PC-3 (cell line): ENCODE results near the gene NR4A3. TPM values are rescaled to one million over a fixed set of nuclear protein-coding genes. Genes with fewer than 3 reads are reported as not detected.

Experiments
- ATAC-seq: fragments of 200-7000 bp; cut with Tn5 transposase; 2 replicates; pipeline ENCODE4 v1.9.1; 2020; ENCODE audit warnings: mild to moderate bottlenecking, moderate library complexity
- BruUV-seq: library from RNA; stranded (reverse); fragments of 400-500 nt; replicated peaks from 2 replicates; lab custom pipeline; 2021; lab: Mats Ljungman, UMichigan
- CTCF ChIA-PET: fragments of 300-600 bp; sonication (Branson Sonifier 250); formaldehyde crosslinking; loops from one replicate; lab custom pipeline; 2022; ENCODE audit warnings: antibody characterized with exemption; lab: Charles Lee
- POLR2A ChIA-PET: fragments of 300-600 bp; sonication (Branson Sonifier 250); formaldehyde crosslinking; loops from one replicate; lab custom pipeline; 2022; ENCODE audit warnings: antibody characterized with exemption; ENCODE audit not compliant: unreplicated experiment; lab: Charles Lee
- DNase-seq: peaks from one replicate; pipeline ENCODE4 v3.0.0-alpha.2; 2015
- H2AFZ ChIP-seq: fragments of 300-600 bp; sonication (generic); 2 replicates; pipeline ENCODE4 v1.6.0; 2016; ENCODE audit warnings: antibody characterized with exemption, low read length
- H3F3A ChIP-seq: fragments of 300-600 bp; sonication (generic); one replicate; pipeline ENCODE4 v1.6.0; 2017; ENCODE audit warnings: antibody characterized with exemption, low read length, control low read depth, mild to moderate bottlenecking; ENCODE audit not compliant: unreplicated experiment
- H3K27ac ChIP-seq: fragments of 300-600 bp; sonication (generic); 2 replicates; pipeline ENCODE4 v1.5.1; 2016; ENCODE audit warnings: mild to moderate bottlenecking, low read length
- H3K27me3 ChIP-seq: fragments of 300-600 bp; sonication (generic); 2 replicates; pipeline ENCODE4 v1.6.1; 2016; ENCODE audit warnings: low read length, mixed read lengths
- H3K36me3 ChIP-seq: fragments of 300-600 bp; sonication (generic); 2 replicates; pipeline ENCODE4 v1.6.1; 2016; ENCODE audit warnings: low read depth, mixed run types, low read length, mixed read lengths
- H3K4me1 ChIP-seq: fragments of 300-600 bp; sonication (generic); 2 replicates; pipeline ENCODE4 v1.5.1; 2016; ENCODE audit warnings: low read length; ENCODE audit not compliant: insufficient read depth
- H3K4me2 ChIP-seq: fragments of 300-600 bp; sonication (generic); 2 replicates; pipeline ENCODE4 v1.6.0; 2016; ENCODE audit warnings: low read length
- H3K4me3 ChIP-seq: fragments of 300-600 bp; sonication (generic); 2 replicates; pipeline ENCODE4 v1.5.1; 2016; ENCODE audit warnings: mild to moderate bottlenecking, low read length, mixed read lengths
- H3K79me2 ChIP-seq: fragments of 300-600 bp; sonication (generic); 2 replicates; pipeline ENCODE4 v1.6.1; 2017; ENCODE audit warnings: low read length, mixed read lengths
- H3K9ac ChIP-seq: fragments of 300-600 bp; sonication (generic); 2 replicates; pipeline ENCODE4 v1.6.0; 2016; ENCODE audit warnings: mild to moderate bottlenecking, low read length
- H3K9me2 ChIP-seq: fragments of 300-600 bp; sonication (generic); replicated peaks from 2 replicates; pipeline ENCODE4 v1.6.1; 2016; ENCODE audit warnings: mixed run types, low read length, mixed read lengths
- H3K9me3 ChIP-seq: fragments of 300-600 bp; sonication (generic); 2 replicates; pipeline ENCODE4 v1.6.1; 2016; ENCODE audit warnings: low read length, mixed read lengths
- H4K20me1 ChIP-seq: fragments of 300-600 bp; sonication (generic); 2 replicates; pipeline ENCODE4 v1.6.1; 2016; ENCODE audit warnings: low read length, mixed read lengths
- EZH2 ChIP-seq: fragments of 300-600 bp; sonication (generic); IDR thresholded peaks from one replicate; pipeline ENCODE4 v1.6.1; 2017; ENCODE audit warnings: antibody characterized with exemption, mild to moderate bottlenecking, low read length; ENCODE audit not compliant: unreplicated experiment
- EZH2phosphoT487 ChIP-seq: fragments of 300-600 bp; sonication (generic); IDR thresholded peaks from 2 replicates; pipeline ENCODE4 v1.6.1; 2018; ENCODE audit warnings: mild to moderate bottlenecking, antibody characterized with exemption, low read length, borderline replicate concordance
- intact Hi-C: fragments of 100-400 bp; cut with micrococcal nuclease; formaldehyde crosslinking; loops from 2 replicates; pipeline ENCODE4 v1.9.0; 2023
- total RNA-seq: library from RNA; depleted of rRNA; stranded (reverse); fragments of >200 nt; gene quantifications from 2 replicates; pipeline ENCODE4 v1.2.3, GENCODE V29; 2014
- TF ChIP-seq, protein P1 (sequence below): fragments of 300-600 bp; sonication (generic); conservative IDR thresholded peaks from 2 replicates; pipeline ENCODE4 v1.5.1; 2017; ENCODE audit warnings: antibody characterized with exemption, low read depth, mild to moderate bottlenecking, low read length

The NR4A3 gene
- total RNA-seq, 1 experiment from 2014 or later, result 0.77 TPM

DNA sequence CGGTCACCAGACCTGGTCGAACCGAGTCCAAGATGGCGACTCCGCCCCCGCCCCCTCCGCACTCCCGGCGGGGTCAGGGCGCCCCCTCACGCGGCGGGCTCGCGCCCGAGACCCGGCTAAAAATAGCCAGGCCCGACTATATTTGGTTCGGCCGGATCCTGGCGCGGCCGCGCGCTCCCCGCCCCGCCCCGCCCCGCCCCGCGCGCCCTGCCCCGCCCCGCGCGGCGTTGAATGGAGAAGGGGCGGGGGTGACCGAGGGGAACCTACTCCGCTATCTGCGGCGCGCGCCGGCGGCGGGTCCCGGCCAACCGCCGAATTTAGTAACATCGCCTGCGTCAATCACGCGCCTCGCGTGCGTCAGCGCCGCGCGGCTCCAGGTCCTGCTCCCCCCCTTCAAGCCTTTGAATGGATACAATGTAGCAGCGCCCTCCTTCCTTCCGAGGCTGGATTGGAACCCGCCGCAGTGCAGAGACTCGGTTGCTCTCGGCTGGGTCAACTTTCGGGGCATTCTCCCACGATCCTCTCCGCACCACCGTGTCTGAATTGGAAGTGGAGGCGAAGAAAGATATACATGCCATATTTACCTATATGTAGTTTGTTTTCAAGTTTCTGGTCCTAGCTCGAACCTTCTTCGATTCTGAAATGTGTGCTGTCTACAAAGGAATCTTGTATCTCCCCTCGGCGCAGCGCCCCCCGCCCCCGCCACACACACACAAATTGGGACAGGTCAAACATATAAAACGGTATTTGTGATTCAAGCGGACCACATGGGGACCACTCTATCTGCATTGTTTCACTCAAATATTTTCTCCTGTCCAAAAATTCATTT lies 1.6 kb upstream of the NR4A3 start:
- H4K20me1 ChIP-seq, result no peaks in the 10 kb centered on the region
- intact Hi-C loops, result loop anchor here (5.0 to 10.0 kb wide), 5 partner anchors 47 to 607 kb away; partner anchors contain the start of genes ALG2, MSANTD3 and SEC61B
- ATAC-seq (peak; percentile 35), DNase-seq (peak; percentile 84)
- H3K4me1 ChIP-seq, result peaks cover 12% of the 10 kb centered on the region; the same call in 1 of the 2 replicates
- H3K36me3 ChIP-seq, result no peaks in the 10 kb centered on the region
- H3K4me3 ChIP-seq, result peak overlapping the region; percentile 89
- TF ChIP-seq, protein P1, sequence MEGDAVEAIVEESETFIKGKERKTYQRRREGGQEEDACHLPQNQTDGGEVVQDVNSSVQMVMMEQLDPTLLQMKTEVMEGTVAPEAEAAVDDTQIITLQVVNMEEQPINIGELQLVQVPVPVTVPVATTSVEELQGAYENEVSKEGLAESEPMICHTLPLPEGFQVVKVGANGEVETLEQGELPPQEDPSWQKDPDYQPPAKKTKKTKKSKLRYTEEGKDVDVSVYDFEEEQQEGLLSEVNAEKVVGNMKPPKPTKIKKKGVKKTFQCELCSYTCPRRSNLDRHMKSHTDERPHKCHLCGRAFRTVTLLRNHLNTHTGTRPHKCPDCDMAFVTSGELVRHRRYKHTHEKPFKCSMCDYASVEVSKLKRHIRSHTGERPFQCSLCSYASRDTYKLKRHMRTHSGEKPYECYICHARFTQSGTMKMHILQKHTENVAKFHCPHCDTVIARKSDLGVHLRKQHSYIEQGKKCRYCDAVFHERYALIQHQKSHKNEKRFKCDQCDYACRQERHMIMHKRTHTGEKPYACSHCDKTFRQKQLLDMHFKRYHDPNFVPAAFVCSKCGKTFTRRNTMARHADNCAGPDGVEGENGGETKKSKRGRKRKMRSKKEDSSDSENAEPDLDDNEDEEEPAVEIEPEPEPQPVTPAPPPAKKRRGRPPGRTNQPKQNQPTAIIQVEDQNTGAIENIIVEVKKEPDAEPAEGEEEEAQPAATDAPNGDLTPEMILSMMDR, result 0 out of 2 replicates have a peak, but pooled peaks have one; percentile 17
- TF ChIP-seq EZH2phosphoT487, result no peak
- H3K4me2 ChIP-seq, result peak overlapping the region; percentile 95
- ChIA-PET CTCF (interaction anchor here (0.6 kb wide), 1 partner anchor 175 kb away, joined by 4 read pairs; no protein-coding TSS in a partner anchor), POLR2A (no interaction called here)
- H3K9me3 ChIP-seq, result no peaks in the 10 kb centered on the region
- peak overlapping the region; percentile 90 for H2AFZ ChIP-seq
- no peaks in the 10 kb centered on the region for H3F3A ChIP-seq
- peak overlapping the region; percentile 75 for H3K27ac ChIP-seq
- peaks cover 8% of the 10 kb centered on the region for H3K79me2 ChIP-seq
- H3K9ac ChIP-seq, result peak overlapping the region; percentile 94
- BruUV-seq, result no TSS peak
- H3K27me3 ChIP-seq, result no peaks in the 10 kb centered on the region
- no peaks in the 10 kb centered on the region for H3K9me2 ChIP-seq

DNA sequence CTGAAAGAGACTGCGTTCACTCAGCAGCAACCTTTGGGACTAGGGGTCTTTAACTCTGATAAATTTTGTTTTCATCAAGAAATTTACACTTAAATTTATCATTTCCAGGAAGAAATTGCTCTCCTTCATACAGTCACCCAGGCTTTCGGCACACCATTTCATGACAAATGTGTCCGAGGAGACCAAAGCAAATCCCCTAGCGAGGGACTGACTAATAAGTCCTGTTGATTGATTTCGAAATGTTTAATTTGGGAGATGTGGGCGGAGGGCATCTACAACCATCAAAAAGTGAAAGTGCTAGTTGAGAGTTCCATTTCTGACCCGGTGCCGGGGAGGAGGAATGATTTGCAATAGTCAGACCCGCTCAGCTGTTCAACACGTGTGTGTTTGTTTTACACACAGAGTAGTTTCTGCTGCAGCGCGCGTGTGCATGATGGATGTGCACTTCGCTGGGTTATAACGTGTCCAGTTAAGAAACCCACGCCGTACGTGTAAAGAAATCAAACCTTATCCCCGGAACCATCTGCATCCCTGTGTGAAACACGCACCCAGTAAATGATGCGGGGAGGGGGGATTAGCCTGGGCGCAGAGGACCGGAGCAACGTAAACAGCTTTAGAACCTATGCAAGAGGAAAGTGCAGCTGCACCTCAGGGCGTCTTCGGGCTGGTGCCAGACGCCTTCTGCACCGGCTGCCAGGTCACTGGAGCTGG lies 845 bp upstream of the NR4A3 start:
- no peaks in the 10 kb centered on the region for H4K20me1 ChIP-seq
- H3K9me2 ChIP-seq, result no peaks in the 10 kb centered on the region
- intact Hi-C loops, result loop anchor here (5.0 kb wide), 4 partner anchors 46 to 606 kb away; partner anchors contain the start of genes ALG2, MSANTD3 and SEC61B
- H3K4me1 ChIP-seq, result peaks cover 12% of the 10 kb centered on the region; the same call in 1 of the 2 replicates
- H3K36me3 ChIP-seq, result no peaks in the 10 kb centered on the region
- ChIA-PET POLR2A (no interaction called here), CTCF (interaction anchor here (0.6 kb wide), 1 partner anchor 174 kb away, joined by 4 read pairs; no protein-coding TSS in a partner anchor)
- peaks cover 8% of the 10 kb centered on the region for H3K79me2 ChIP-seq
- H3K9ac ChIP-seq, result peak overlapping the region; percentile 51
- peak overlapping the region; percentile 46 for H3K27ac ChIP-seq
- no TSS peak for BruUV-seq
- no peaks in the 10 kb centered on the region for H3K27me3 ChIP-seq
- no peaks in the 10 kb centered on the region for H3K9me3 ChIP-seq
- H3K4me3 ChIP-seq, result peak overlapping the region; percentile 82
- no peak for TF ChIP-seq EZH2phosphoT487
- DNase-seq (peak; percentile 39), ATAC-seq (peak; percentile 4; the same call in 1 of the 2 replicates)
- H2AFZ ChIP-seq, result peak overlapping the region; percentile 90
- H3K4me2 ChIP-seq, result peak overlapping the region; percentile 91
- no peaks in the 10 kb centered on the region for H3F3A ChIP-seq

DNA sequence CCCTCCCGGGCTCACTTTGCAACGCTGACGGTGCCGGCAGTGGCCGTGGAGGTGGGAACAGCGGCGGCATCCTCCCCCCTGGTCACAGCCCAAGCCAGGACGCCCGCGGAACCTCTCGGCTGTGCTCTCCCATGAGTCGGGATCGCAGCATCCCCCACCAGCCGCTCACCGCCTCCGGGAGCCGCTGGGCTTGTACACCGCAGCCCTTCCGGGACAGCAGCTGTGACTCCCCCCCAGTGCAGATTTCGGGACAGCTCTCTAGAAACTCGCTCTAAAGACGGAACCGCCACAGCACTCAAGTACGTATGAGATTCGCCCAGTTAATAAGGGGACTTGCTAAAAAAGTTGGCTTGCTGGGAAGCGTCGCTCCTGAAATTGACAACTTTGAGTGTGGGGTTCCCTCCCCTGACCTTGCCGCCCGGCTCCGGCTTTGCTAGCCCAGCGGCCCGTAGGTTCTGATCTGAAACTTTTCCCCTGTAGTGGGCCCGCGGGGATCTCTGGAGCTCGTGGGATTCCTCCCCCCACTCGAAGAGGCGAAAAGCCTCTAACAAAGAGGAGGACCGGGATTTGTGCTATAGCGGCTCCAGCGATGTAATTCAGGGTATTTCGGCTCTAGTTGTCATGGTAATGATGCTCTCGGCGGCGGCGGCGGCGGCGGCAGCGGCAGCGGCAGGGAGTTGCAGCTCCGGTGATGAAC lies 572 bp downstream of the NR4A3 start:
- Histone ChIP-seq H4K20me1 (no peaks in the 10 kb centered on the region), H3K27ac (no peak overlapping the region), H3K9me3 (no peaks in the 10 kb centered on the region), H2AFZ (peak overlapping the region; percentile 90), H3K79me2 (peaks cover 8% of the 10 kb centered on the region), H3K4me3 (peak overlapping the region; percentile 82), H3K36me3 (no peaks in the 10 kb centered on the region), H3F3A (no peaks in the 10 kb centered on the region), H3K4me1 (peaks cover 12% of the 10 kb centered on the region; the same call in 1 of the 2 replicates), H3K9ac (peak overlapping the region; percentile 41), H3K27me3 (no peaks in the 10 kb centered on the region), H3K9me2 (no peaks in the 10 kb centered on the region), H3K4me2 (peak overlapping the region; percentile 91)
- ChIA-PET POLR2A (no interaction called here), CTCF (no interaction called here)
- intact Hi-C loops, result loop anchor here (5.0 kb wide), 4 partner anchors 45 to 605 kb away; partner anchors contain the start of genes ALG2, MSANTD3 and SEC61B
- no peak for DNase-seq
- TSS peak; percentile 55 for BruUV-seq
- TF ChIP-seq, protein P1, result no peak
- no peak for TF ChIP-seq EZH2
- no peak for TF ChIP-seq EZH2phosphoT487
- peak; percentile 3 for ATAC-seq
